ENCODE data around the gene AGTR1.
"Not testable (repeated sequence)": the region's sequence is repeated elsewhere in the genome, so short reads cannot be mapped to it uniquely, and the experiment has no call there.

AGTR1 gene

GRCh38 chr3:148740291-148740690 is 42.6 kb downstream of the AGTR1 start:
- in situ Hi-C loops (cut with MboI; ENCODE audit: low pct_unique_long_range_greater_than_20kb, low sequenced_read_pairs, unreplicated experiment): no loop called here
- DNase-seq (ENCODE audit: low spot score): no peak
- no peak for TF ChIP-seq CTCF (IDR thresholded peaks at IDR 0.05; ENCODE audit: extremely low read depth, insufficient read depth, missing control alignments)

- TF ChIP-seq CTCF (IDR thresholded peaks at IDR 0.05; ENCODE audit: extremely low read depth, insufficient read depth, missing control alignments): no peak
- no peak for DNase-seq (ENCODE audit: low spot score)
- in situ Hi-C loops (cut with MboI; ENCODE audit: low pct_unique_long_range_greater_than_20kb, low sequenced_read_pairs, unreplicated experiment): no loop called here
Measured at GRCh38 chr3:148741219-148741618, 43.5 kb downstream of the AGTR1 start.

GRCh38 chr3:148742118-148742517 is 44.4 kb downstream of the AGTR1 start:
- DNase-seq (ENCODE audit: low spot score): no peak
- TF ChIP-seq CTCF (IDR thresholded peaks at IDR 0.05; ENCODE audit: extremely low read depth, insufficient read depth, missing control alignments): no peak
- in situ Hi-C loops (cut with MboI; ENCODE audit: low pct_unique_long_range_greater_than_20kb, low sequenced_read_pairs, unreplicated experiment): no loop called here

- TF ChIP-seq CTCF (IDR thresholded peaks at IDR 0.05; ENCODE audit: extremely low read depth, insufficient read depth, missing control alignments): no peak
- no peak for DNase-seq (ENCODE audit: low spot score)
- in situ Hi-C loops (cut with MboI; ENCODE audit: low pct_unique_long_range_greater_than_20kb, low sequenced_read_pairs, unreplicated experiment): no loop called here
Measured at GRCh38 chr3:148746053-148746452, 48.4 kb downstream of the AGTR1 start.

- in situ Hi-C loops (cut with MboI; ENCODE audit: low pct_unique_long_range_greater_than_20kb, low sequenced_read_pairs, unreplicated experiment): no loop called here
- TF ChIP-seq CTCF (IDR thresholded peaks at IDR 0.05; ENCODE audit: extremely low read depth, insufficient read depth, missing control alignments): no peak
- DNase-seq (ENCODE audit: low spot score): no peak
Measured at GRCh38 chr3:148748283-148748682, 50.6 kb downstream of the AGTR1 start.

GRCh38 chr3:148750296-148750695 is 52.6 kb downstream of the AGTR1 start:
- TF ChIP-seq CTCF (IDR thresholded peaks at IDR 0.05; ENCODE audit: extremely low read depth, insufficient read depth, missing control alignments): no peak
- in situ Hi-C loops (cut with MboI; ENCODE audit: low pct_unique_long_range_greater_than_20kb, low sequenced_read_pairs, unreplicated experiment): no loop called here
- no peak for DNase-seq (ENCODE audit: low spot score)

GRCh38 chr3:148751461-148751860 is 53.8 kb downstream of the AGTR1 start:
- TF ChIP-seq CTCF (IDR thresholded peaks at IDR 0.05; ENCODE audit: extremely low read depth, insufficient read depth, missing control alignments): no peak
- in situ Hi-C loops (cut with MboI; ENCODE audit: low pct_unique_long_range_greater_than_20kb, low sequenced_read_pairs, unreplicated experiment): no loop called here
- DNase-seq (ENCODE audit: low spot score): no peak

GRCh38 chr3:148753385-148753784 is 55.7 kb downstream of the AGTR1 start:
- DNase-seq (ENCODE audit: low spot score); in situ Hi-C loops (cut with MboI; ENCODE audit: low pct_unique_long_range_greater_than_20kb, low sequenced_read_pairs, unreplicated experiment): not testable (repeated sequence)
